ENCODE data around the gene GCGR.

DNA sequence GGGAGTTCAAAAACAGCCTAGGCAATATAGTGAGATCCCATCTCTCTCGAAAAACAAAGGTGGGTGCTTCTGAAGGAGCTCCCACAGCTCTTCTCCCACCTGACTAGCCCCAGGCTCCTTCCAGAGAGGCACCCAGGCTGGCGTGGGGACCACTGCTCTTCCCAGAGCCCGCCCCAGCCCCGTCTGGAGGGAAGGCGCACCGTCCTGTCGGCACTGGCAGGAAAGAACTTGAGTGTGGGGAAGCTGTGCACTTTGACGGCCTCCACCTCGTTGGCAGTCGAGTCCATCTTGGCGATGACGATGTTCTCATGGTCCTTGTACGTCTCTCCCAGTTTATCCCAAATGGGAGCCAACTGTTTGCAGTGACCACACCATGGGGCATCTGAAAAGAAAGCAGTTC lies 41.4 kb downstream of the GCGR start:
- no peak for TF ChIP-seq GATA2 (IDR thresholded peaks at IDR 0.05; ENCODE audit: low read depth, low read length)
- no peak for TF ChIP-seq GATA3 (IDR thresholded peaks at IDR 0.05; ENCODE audit: low read depth, low read length)

All from SH-SY5Y (cell line).